Measurements from ENCODE around the gene INSIG2.
"Not testable (repeated sequence)": the region's sequence is repeated elsewhere in the genome, so short reads cannot be mapped to it uniquely, and the experiment has no call there.

The INSIG2 gene

DNA sequence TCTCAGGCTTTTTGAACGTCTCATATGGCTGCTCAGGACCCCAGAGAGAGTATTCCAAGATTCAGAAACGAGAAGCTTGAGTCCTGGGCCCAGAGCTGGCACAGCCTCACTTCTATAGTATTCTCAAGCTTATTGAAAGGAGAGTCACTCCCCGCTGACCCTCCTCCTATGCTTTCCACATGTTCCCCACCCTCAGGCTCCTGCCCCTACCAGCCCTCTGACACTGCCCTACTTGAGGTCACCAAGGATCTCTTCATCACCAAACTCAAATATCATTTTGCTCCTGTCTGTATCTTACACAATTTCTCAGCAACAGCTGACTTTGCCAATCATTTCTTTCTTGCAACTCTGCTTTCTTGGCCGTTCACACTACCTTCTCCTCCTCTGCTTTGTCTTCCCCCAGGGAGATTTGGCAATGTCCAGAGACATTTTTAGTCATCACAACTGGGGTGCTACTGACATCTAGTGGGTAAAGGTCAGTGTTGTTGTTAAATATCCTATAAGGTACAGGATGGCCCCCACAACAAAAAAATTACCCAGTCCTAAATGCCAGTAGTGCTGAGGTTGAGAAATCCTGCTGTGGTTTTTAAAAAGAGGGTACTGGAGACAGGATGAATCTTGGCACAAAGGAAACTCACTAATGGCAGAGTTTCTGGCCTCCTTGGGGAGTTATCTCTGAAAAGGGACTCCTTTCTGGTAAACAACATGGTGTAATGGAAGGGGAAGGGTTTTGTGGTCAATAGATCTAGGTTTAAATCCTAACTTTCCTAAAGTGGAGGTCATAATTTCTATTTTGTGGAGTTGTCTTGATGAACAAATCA, 26.9 kb upstream of the INSIG2 start:
- DNase-seq: no peak

DNA sequence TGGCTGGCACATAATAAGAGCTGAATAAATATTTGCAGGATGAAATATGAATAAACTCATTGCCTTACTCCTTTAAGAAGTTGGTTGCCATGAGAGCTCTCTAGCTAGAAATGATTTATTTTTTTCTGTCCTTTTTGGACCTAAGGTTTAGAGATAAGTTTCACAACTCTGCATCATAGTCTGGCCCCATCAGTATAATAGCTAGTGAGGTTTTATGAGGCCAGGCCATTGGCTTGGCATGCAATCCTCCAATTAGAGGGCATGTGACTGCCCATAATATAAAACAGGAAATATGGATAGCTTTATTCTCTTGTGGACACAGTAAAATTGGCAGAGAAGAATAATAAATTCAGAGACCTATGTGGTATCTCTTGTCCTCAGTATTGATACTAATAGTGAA, 26.2 kb upstream of the INSIG2 start:
- DNase-seq: no peak

DNA sequence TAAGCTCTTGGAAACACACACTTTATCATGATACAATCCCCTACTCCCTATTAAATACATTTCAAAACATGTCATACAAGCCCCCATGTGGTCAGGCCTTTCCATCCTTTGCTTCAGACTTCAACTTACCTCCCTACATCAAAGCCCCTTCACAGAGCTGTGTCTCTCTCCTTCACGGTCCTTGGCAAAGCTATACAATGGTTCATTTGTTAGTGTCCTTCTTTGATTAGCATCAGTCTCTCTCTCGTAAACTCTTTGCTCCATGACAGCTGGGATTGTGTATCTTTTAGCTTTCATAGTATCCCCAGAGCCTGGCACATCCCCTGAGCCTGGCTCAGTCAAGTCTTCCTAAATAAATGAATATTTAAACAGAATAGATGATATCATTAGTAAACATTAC, 25.6 kb upstream of the INSIG2 start:
- no peak for DNase-seq

DNA sequence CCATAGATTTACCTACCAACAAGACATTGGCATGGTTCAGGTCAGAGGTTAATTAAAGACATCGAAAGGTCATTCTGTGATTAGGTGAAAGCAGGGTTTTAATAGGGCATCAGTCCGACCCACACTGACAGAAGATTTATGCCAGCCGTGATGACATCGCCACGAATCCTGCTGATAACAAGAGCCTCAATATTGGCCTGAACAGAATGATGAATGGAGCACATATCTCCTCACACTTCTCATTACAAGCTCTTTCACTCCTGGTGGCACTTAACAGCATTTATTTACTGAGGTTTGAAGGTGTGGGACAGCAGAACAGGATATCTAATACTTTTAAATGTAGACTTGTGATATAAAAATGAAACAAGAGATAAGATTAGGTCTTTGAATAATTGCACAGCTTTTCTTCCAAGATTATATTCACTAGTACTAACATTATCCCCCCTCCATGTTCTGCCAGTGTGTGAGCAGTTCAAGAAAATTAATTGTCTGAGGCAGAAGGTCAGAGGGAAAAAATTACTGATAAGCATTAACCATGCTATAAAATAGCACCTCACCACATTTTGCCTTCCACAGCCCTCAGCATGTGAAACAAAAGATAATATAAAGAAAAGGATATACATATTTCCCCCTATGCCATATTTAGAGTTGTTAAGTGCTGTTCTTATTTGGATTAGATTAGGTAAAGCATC, 23.1 kb upstream of the INSIG2 start:
- no peak for DNase-seq

DNA sequence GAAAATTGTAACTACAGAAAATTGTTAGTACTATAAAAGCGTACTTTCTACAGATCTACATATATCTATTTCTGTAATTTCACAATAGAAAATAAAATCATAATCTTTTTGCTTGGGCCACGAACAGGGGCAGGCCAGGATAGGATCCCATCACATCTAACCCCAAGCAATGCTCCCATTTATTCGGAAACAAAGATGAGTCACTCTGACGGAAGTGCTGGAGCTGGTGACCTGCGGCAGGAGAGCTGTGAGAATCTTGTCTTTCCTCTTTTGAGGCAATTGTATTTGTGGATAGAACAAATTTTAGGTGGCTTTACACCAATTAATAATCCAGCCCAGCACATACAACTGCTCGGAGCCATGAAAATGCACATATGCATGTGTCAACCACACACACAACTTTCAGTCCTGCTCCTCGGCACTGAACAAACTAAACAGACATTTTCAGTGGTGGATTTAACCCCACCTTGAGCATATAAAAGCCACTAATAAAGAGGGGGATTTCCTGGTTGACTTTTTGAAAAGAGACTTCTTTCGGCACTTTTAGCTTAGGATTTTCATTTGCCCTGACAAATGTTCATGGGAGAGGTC, 22.3 kb upstream of the INSIG2 start:
- DNase-seq: no peak

DNA sequence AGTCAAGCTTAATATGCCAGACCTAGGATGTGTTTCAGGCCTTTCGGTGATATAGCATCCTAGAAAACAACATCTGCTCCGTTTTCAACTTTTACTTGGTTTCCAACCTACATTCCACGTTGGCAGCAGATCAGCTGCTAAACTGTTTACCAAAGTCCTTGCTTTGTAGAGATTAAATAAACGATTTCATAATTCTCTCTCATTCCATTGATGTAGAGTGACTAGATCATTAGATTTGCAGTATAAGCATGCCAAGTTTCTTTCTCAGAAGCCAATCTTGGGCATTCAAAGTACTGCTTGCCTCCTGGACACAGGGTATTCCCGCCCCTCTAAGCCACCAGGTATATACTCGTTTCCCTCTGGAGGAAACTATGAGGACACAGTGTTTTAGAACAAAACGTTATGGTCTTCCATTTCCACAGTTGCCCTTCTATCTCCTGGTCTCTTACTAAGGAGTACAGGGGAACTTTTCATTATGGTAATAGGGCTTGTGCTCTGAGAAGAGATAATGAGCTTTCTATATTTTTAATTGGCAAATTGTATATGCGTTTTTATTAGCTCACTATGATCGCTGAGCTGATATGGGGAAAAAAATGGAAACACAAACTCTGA, 10.5 kb upstream of the INSIG2 start:
- no peak for DNase-seq

DNA sequence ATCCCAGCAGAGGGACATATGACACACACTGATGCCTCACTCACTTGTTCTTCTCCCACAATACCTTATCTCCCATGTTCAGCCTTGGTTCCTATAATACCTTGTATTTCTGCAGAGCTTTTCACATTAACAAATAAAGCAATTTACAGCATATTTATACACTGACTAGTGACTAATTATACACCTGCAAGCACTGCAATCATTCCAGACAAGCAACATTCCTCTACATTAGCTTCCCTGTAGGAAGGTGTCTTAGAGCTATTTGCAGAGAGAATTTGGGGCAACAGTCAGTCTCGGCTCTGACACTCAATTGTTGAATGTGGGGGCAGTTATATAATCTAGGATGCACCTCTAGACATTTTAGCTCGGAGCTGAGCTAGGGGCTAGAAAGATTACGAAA, 9.5 kb upstream of the INSIG2 start:
- DNase-seq: no peak

DNA sequence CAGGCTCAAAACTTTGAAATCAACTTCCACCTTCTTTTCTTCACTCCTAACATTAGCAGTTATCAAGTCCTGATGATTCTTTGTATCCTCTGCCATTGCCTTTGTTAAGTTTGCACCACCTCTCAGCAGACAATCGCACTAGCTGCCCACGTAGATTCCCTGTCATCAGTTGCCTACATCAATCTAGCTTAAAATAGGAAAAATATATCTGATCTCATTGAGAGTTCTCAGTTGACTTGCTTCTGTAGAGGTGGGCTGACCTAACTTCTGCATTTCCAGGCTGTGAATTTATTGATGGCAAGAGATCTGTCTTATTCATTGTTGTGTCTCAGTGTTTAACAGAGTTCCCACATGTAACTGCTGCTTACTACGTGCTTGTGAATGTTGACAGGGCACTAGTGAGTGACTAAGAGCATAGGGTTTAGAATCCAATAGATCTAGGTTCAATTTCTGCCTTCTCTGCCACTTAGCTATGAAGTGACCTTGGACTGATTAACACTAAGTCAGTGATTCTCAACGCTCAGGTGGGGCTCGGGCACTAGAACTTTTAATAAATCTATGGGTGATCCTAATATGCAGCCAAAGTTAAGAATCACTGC, 3.7 kb upstream of the INSIG2 start:
- no peak for DNase-seq

DNA sequence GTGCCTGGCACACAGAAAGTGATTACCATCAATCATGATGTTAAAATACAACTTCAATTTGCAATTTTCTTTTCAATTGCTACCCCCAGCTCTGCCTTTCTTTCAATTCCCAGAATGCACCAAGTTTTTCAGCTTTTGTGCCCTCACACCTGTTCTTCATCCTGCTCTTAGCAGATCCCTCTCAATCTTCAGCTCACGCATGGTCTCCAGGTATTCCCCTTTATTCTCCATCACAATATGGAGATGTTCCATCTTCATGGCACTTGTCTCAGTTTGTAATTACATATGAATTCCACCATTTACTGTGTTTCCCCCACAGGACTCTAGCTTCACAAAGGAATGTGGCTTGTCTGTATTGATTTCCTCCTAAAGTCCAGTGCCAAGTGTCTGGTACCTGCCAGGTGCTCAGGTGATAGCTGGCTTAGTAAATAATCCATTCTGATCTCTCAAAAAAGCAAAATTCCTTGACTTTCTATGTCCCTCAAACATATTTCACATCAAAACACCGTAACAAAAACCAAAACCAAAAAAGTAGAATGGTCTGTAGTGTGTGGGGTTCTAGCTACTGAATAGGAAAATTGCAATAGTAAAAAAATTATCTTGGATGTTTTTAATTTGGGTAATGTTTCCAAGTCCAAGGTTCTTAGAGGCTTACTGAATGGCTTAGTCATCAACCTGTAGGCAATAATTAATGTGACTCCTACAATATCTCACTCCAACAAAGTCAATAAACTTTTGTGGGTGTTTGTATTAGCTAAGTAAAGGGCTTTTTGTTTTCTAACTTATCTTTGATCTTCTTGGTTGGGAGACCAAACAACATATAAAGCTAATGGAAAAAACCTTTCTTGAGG, 2.9 kb upstream of the INSIG2 start:
- DNase-seq: no peak

DNA sequence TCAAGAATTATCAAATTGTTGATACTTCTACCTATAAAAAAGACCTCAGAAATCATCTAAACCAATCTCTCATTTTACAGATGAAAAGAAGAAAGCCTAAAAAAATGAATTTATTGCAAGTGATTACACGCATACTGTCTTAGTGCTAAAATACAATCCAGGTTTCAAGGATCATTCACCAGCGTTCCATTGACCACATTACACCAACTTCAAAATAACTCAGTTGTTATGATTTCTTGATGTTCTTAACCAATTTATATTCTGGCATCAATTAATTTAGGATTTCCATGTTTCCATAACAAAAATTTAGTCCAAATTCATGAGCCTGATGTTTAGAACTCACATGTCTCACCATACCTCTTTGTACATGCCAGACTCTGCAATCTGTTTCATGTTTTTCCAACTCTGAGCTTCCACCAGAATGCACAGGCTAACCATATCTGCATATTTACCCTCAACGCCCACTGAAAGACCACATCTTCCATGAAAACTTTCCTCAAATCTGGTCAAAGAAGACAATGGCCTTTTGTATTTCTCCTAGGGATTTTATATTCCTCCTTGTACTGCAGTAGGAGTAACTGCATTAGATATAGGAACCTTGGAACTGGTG, 2.1 kb upstream of the INSIG2 start:
- no peak for DNase-seq

DNA sequence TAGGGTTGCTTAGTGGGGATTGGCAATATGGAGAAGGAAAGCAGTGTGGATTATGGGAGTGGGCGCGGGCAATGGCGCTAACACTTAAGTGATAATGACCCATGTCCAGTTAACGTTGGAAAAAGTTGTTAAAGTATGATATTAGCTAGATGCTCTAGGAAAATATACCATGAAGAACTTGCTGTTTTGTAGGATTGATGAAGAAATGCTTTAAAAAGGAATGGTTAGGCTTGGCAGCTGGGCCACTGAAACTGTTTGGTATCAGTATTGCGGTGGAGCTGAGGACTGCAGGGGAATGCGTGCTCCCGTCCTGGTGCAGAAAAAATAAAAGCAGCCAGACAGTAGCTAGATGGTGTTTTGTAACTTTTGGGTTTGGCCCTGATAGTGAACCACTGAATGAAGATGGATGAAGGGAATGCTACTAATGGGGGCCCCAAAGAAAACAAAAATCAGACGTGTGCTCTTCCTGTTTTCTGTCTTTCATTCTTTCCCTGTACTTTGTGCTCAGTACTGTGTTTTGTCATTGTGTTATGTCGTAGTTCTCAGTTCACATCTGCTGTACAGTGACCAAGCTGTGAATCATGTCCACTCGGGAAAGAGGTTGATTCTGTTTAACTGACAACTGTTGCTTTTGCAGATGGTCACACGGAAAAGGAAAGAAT, 999 bp downstream of the INSIG2 start:
- DNase-seq: no peak

DNA sequence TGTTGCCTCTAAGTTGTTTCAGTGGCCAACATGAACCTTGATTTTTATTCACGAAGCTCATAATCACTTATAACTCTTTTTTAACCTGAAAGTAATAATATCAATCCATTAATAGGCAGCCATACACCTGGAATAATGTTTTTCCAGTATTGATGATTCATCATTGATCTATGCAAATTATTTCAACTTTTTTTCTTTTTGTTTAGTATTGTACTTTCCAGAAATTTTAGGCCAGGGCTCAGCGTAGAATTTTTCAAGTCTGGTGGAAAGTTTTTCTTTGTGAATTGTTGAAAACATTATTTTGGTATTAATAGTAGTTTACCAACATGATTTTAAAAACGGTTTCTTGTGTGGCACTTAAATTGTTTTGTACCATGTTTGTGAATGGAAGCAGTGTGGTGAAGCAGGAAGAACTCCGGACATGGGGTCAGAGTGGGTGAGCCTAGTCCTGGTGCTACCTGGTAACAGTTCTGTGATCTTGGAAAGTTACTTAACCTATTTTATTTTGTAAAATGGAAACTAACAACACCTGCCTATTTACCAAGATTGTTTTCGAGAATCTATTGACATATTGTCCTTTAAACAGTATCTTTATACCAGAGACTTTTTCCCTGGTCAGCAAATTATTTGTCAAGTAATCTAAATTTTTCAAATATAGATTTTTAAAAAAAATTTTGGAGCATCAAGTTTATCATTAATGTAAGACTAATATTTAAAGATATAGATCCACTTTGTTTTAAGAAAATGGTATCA, 2.3 kb downstream of the INSIG2 start:
- no peak for DNase-seq

DNA sequence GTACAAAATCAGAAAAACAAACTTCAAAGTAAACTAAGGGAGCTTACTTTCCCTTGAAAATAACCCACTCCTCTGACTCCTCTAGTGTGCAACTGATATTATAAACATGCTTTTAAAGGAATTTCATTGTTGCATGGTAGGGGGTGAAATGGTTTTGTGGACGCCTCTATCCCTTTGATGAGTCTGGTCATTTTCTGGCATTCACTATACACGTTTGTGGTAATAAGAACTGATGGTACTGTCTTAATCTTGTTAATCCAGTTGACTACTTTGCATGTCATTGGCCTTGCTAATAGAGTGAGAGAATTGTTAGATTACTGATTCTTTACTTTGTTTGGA, 2.8 kb downstream of the INSIG2 start:
- no peak for DNase-seq

DNA sequence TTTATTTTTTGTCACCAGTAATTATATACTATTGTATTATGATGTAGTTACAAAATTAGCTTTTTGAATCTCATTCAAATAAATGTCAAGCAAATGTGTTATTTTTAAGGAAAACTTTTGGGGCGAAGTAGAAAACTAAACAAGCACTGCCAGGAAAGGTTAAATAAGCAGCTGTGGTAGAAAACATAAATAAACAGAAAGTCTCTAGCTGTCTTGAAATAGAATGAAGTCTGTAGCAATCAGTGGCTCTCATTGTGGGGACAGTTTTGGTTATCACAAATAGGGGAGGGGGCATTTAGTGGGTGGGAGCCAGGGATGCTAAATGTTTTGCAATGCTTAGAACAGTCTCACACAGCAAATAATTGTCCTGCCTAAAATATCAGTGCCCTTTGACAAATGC, 3.4 kb downstream of the INSIG2 start:
- DNase-seq: no peak

DNA sequence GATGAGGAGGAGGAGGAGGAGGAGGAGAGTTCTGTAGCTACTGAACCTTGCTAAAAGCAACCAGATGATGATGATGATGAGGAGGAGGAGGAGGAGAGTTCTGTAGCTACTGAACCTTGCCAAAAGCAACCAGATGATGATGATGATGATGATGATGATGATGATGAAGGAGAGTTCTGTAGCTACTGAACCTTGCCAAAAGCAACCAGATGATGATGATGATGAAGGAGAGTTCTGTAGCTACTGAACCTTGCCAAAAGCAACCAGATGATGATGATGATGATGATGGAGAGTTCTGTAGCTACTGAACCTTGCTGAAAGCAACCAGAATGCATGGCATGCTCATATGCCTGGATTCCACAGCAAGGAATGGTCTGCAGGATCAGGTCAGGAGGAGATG, 5.8 kb downstream of the INSIG2 start:
- not testable (repeated sequence) for DNase-seq

DNA sequence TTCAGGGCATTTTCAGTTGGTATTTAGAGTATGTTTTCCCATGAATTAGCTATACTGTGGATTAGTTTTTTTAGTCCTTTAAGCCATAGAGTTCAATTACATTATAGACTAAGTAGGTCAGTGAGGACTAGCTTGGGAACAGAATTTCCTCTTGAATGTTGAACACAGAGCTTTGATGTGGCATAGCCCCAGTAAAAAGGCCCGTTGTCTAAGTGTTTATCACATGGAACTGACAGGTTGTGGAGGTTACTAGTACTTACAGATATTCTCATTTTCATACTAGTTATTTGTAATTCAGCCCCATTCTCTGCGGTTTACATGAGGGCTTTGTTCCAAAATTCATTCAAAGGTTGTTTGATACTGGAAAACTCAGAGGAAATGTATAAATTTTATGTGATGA, 6.2 kb downstream of the INSIG2 start:
- no peak for DNase-seq

DNA sequence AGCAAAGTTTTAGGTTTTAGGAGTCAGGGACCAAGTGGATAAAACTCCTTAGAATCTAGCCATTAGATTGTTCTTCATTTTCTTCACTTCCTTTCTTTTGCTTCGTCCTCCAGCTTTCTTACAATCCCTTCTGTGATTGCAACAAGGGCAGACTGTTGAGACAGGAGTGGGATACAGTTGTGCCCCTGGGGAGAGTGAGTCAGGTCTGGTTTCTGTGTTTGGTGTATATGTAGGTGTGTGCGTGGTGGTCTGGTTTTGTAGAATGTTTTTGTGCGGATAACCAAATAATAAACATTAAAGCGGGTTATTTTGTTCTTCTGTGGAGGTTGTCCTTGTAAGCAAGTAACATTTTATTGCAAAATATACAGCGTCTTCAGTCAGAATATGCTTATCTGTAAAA, 7.3 kb downstream of the INSIG2 start:
- no peak for DNase-seq

DNA sequence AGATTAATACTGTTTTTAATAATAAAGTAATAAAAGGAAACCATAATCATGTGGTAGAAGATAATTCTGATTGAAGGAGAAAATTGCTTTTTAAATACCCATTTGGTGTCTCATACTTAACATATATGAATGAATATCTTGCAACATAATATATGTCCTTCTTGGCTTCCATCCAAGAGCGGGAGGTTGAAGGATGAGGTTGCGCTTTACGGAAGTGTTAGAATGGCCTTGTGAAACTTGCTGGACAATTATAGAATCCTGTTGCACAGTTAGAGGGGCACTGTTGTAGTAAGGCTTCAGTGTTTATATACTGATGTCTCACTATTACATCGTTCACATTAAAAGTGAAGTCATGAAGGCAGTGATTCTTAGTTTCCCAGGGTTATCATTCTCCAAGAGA, 9.4 kb downstream of the INSIG2 start:
- DNase-seq: no peak

DNA sequence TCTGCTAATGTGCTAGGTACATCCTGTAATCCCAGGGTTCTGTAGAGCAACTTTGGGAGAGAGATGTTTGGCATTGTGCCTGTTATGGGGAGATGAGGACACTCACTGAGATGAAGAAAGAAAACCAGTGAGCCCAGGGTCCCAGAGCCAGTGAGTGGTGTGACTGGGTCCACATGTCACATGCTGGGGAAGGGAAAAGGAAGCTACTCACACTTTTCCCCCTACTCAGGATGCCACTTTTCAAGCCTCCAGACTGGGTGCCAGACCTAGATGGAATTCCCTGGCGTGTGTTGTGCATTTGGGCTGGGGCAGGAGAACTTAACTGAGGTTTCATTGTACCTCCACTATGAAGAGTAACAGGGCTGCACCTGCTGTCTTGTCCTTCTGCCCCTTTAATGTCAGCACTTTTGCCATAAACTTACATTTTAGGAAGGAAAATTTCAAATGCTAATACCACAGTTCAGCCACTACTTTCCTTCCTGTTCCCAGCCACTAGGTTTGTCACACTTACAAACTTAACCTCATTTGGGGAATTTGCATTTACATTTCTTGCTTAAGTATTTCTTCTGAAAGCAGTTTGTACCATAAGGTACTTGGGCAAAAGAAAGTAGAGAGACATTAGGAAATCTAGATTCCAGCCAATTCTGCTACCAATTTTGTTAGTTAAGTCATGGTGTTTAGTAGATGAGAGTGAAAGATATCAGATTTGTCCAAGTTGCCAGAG, 10.2 kb downstream of the INSIG2 start:
- DNase-seq: no peak

DNA sequence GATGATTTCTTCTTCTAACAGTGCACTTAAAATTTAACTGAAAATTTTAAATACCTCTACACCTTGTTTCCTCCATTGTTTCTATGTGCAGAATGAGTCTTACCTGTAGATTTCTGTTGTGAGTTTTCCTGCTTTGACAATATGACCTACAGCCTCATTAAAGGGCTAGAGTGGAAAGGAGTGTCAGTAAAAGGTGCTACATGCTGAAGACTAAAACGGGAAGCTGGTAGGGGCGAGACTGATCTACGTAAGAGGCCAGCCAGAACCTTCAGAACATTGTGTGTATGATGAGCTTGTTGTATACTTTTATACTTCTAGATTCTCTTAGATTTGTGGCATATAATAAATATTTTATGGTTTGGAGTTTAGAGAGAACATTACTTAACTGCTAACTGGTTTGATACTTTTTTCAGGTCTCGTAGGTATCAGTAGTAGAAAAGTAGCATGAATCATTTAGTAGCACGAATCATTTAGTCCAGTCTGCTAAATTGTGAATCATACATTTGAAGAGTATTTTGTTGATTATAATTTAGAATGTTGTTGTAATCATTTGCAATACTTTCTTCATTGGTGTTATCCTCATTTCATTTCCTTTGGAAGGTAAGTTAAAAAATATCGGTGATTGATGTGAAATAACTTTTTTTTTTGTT, 14.3 kb downstream of the INSIG2 start:
- DNase-seq: no peak

Measured in 8988T (cell line).